ENCODE data around the gene SLC25A17. TPM values are rescaled to one million over a fixed set of nuclear protein-coding genes. Genes with fewer than 3 reads are reported as not detected.
"Not testable (repeated sequence)": the region's sequence is repeated elsewhere in the genome, so short reads cannot be mapped to it uniquely, and the experiment has no call there.

SLC25A17 gene
- total and polyA plus RNA-seq, 2 donors from 2014 or later = 15.3 to 23.8 TPM

- DNase-seq = peak in 1 of 5 donors; percentile 6
- TF ChIP-seq CTCF (IDR thresholded peaks at IDR 0.05; ENCODE audit: borderline replicate concordance, extremely low read depth, insufficient read depth) = no peak
- Histone ChIP-seq H3K4me1 (ENCODE audit: control insufficient read depth in 2 of 3, insufficient read depth in 2 of 3, low read depth in 1 of 3, low read length in 3 of 3) (peaks cover 8 to 22% (median 10%) of the 10 kb centered on the region in 3 donors), H3K27ac (ENCODE audit: low read depth in 2 of 2, low read length in 2 of 2) (no peak overlapping the region), H3K9me3 (ENCODE audit: control insufficient read depth in 2 of 3, insufficient read depth in 1 of 3, low read length in 3 of 3) (no peaks in the 10 kb centered on the region), H3K27me3 (ENCODE audit: control insufficient read depth, insufficient read depth, low read length) (no peaks in the 10 kb centered on the region), H3K4me3 (ENCODE audit: low read length in 3 of 3) (peak overlapping the region in 2 of 3 donors; percentile 46 to 98), H3K9ac (ENCODE audit: low read length in 3 of 3) (peak overlapping the region; percentile 13 to 48 (median 39)), H3K36me3 (ENCODE audit: control insufficient read depth in 2 of 3, insufficient read depth in 3 of 3, low read length in 3 of 3) (peaks cover 0 to 14% (median 5%) of the 10 kb centered on the region in 3 donors)
- intact Hi-C loops (cut with DNase I) = no loop called here
- FAIRE-seq = no peak
Observed at GRCh38 chr22:40853961-40854360, 34.8 kb upstream of the SLC25A17 start.

DNA sequence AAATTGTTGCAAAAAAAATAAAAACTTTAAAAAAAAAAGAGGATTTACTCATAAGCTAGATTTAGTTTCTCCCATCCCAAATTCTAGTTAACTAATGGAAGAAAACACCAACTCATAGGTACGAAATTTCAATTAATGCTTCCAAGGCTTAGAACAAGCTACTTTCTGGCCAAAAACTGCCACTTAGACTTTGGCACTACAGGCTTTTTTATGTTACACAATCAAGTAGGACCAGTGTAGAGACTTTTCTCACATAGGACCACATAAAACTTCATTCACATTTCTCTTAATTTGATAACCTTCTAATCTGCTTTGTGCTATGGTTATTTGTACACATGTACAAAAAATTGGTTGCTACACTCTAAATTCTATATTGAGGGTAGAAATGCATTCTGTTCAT, 34.2 kb upstream of the SLC25A17 start:
- H3K36me3 ChIP-seq (ENCODE audit: control insufficient read depth in 2 of 3, insufficient read depth in 3 of 3, low read length in 3 of 3) = peaks cover 0 to 20% (median 5%) of the 10 kb centered on the region in 3 donors
- TF ChIP-seq CTCF (IDR thresholded peaks at IDR 0.05; ENCODE audit: borderline replicate concordance, extremely low read depth, insufficient read depth) = no peak
- intact Hi-C loops (cut with DNase I) = no loop called here
- H3K9ac ChIP-seq (ENCODE audit: low read length in 3 of 3) = peak overlapping the region; percentile 3 to 31 (median 29)
- H3K9me3 ChIP-seq (ENCODE audit: control insufficient read depth in 2 of 3, insufficient read depth in 1 of 3, low read length in 3 of 3) = no peaks in the 10 kb centered on the region
- FAIRE-seq (no peak), DNase-seq (no peak)
- H3K27ac ChIP-seq (ENCODE audit: low read depth in 2 of 2, low read length in 2 of 2) = peak overlapping the region in 1 of 2 donors; percentile 14
- H3K4me1 ChIP-seq (ENCODE audit: control insufficient read depth in 2 of 3, insufficient read depth in 2 of 3, low read depth in 1 of 3, low read length in 3 of 3) = peaks cover 8 to 22% (median 10%) of the 10 kb centered on the region in 3 donors
- H3K27me3 ChIP-seq (ENCODE audit: control insufficient read depth, insufficient read depth, low read length) = no peaks in the 10 kb centered on the region
- peak overlapping the region in 2 of 3 donors; percentile 46 to 98 for H3K4me3 ChIP-seq (ENCODE audit: low read length in 3 of 3)

DNA sequence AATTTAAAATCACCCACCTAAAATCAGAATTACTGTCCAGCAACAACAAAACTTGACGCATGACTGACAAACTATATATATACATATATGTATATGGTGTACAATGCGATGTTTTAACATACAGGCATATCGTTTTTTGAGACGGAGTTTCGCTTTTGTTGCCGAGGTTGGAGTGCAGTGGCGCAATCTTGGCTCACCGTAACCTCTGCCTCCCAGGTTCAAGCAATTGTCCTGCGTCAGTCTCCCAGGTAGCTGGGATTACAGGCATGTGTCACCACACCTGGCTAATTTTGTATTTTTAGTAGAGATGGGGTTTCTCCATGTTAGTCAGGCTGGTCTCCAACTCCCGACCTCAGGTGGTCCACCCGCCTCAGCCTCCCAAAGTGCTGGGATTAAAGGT, 26.7 kb upstream of the SLC25A17 start:
- DNase-seq; H3K4me3 ChIP-seq (ENCODE audit: low read length in 3 of 3); H3K27me3 ChIP-seq (ENCODE audit: control insufficient read depth, insufficient read depth, low read length); H3K9me3 ChIP-seq (ENCODE audit: control insufficient read depth in 2 of 3, insufficient read depth in 1 of 3, low read length in 3 of 3); FAIRE-seq; H3K4me1 ChIP-seq (ENCODE audit: control insufficient read depth in 2 of 3, insufficient read depth in 2 of 3, low read depth in 1 of 3, low read length in 3 of 3); H3K27ac ChIP-seq (ENCODE audit: low read depth in 2 of 2, low read length in 2 of 2); intact Hi-C loops (cut with DNase I); H3K9ac ChIP-seq (ENCODE audit: low read length in 3 of 3): not testable (repeated sequence)
- H3K36me3 ChIP-seq (ENCODE audit: control insufficient read depth in 2 of 3, insufficient read depth in 3 of 3, low read length in 3 of 3) = peaks cover 10 to 73% (median 17%) of the 10 kb centered on the region in 3 donors

GRCh38 chr22:40844951-40845350, 25.8 kb upstream of the SLC25A17 start:
- DNase-seq = no peak
- Histone ChIP-seq H3K36me3 (ENCODE audit: control insufficient read depth in 2 of 3, insufficient read depth in 3 of 3, low read length in 3 of 3) (peaks cover 11 to 75% (median 21%) of the 10 kb centered on the region in 3 donors), H3K27me3 (ENCODE audit: control insufficient read depth, insufficient read depth, low read length) (no peaks in the 10 kb centered on the region), H3K9me3 (ENCODE audit: control insufficient read depth in 2 of 3, insufficient read depth in 1 of 3, low read length in 3 of 3) (no peaks in the 10 kb centered on the region), H3K27ac (ENCODE audit: low read depth in 2 of 2, low read length in 2 of 2) (no peak overlapping the region), H3K4me1 (ENCODE audit: control insufficient read depth in 2 of 3, insufficient read depth in 2 of 3, low read depth in 1 of 3, low read length in 3 of 3) (no peaks in the 10 kb centered on the region), H3K9ac (ENCODE audit: low read length in 3 of 3) (no peak overlapping the region), H3K4me3 (ENCODE audit: low read length in 3 of 3) (no peak overlapping the region)
- intact Hi-C loops (cut with DNase I) = no loop called here
- no peak for TF ChIP-seq CTCF (IDR thresholded peaks at IDR 0.05; ENCODE audit: borderline replicate concordance, extremely low read depth, insufficient read depth)
- no peak for FAIRE-seq

All from kidney (tissue), 14 donors.